Stimulated activated CD8-positive, alpha-beta memory T cell treated with anti-CD3 and anti-CD28 coated beads, Interleukin-15, amount 100 ng/mL, for 4 hours (primary cell): Measurements from ENCODE around the gene STRC.
"Not testable (repeated sequence)": the region's sequence is repeated elsewhere in the genome, so short reads cannot be mapped to it uniquely, and the experiment has no call there.

ENCODE experiments used
- DNase-seq, 2 donors: peaks; one replicate each; pipeline ENCODE4 v3.0.0-alpha.2; 2020; ENCODE audit warnings: low read depth in 2 of 2

Gene STRC

GRCh38 chr15:43563793-43564192 lies 54.8 kb downstream of the STRC start:
- not testable (repeated sequence) for DNase-seq

GRCh38 chr15:43562753-43563152 lies 55.8 kb downstream of the STRC start:
- not testable (repeated sequence) for DNase-seq

GRCh38 chr15:43552986-43553385 lies 65.6 kb downstream of the STRC start:
- no peak for DNase-seq

GRCh38 chr15:43552256-43552655 lies 66.3 kb downstream of the STRC start:
- DNase-seq, result no peak

- no peak for DNase-seq
Measured at GRCh38 chr15:43550527-43551363, 67.9 kb downstream of the STRC start.
